ENCODE data around the gene PPP2R3B. TPM values are rescaled to one million over a fixed set of nuclear protein-coding genes. Genes with fewer than 3 reads are reported as not detected.

The PPP2R3B gene
- total and polyA plus RNA-seq, 2 of the 13 experiments (the other 11 are each of a cell fraction or from before 2014, with no cell fraction given): 17.0 to 21.4 TPM

DNA sequence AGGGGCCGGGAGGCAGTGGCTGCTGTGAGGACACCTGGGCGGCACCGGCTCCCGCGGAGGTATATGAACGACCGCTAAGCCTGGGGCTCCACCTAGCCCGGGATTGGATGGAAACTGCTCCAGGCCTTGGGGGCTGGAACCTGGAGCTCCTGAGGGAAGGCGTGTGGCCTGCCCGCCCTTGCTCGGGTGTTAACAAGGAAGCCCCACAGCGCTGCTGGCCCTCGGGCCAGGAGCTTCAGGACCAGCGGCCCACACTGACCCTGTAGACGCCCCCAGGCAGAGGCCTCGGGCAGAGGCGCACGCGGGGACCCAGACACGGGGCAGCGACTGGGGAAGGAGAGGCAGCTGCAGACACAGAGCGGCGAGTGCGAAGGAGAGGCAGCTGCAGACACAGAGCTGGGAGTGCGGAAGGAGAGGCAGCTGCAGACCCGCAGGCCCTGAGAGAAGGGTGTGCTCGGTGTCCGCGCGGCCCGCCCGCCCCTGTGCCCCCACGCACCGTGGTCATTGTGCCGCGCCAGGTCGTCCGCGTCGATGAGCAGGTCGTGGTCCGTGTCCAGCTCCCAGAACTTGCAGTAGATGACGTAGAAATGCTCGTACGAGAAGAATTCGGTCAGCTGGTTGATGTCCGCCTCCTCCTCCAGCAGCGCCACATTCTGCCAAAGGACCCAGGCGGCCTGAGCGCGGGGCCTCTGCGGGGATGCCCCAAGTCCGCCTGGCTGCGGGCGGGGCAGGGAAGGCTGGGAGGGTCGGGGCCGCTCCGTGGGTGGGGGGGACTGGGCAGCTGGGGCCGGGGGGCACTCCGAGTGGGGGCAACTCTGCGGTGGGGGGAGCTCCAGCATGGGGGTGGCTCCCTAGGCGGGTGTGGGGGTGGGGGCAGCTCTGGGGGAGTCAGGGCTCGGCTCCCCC lies 41.4 kb downstream of the PPP2R3B start:
- CTCF ChIA-PET (ENCODE audit: low intra/inter-chr PET ratio, low total read pairs): no interaction called here

GRCh38 chrX:344371-344901 lies 42.3 kb downstream of the PPP2R3B start:
- H3K36me3 ChIP-seq (replicated peaks in 1 of 2; ENCODE audit: control insufficient read depth in 1 of 2, insufficient read depth in 2 of 2, low read length in 2 of 2): peaks cover 0 to 7% of the 10 kb centered on the region in 2 experiments; a peak in 2 of 5 replicates
- H3K27me3 ChIP-seq (ENCODE audit: control insufficient read depth in 1 of 2, insufficient read depth in 2 of 2, low read length in 2 of 2): no peaks in the 10 kb centered on the region
- in situ Hi-C loops (cut with HindIII; ENCODE audit: extremely low pct_ligation_motif_present, low pct_unique_long_range_greater_than_20kb): no loop called here
- ChIA-PET CTCF (ENCODE audit: low intra/inter-chr PET ratio, low total read pairs) (no interaction called here), POLR2A (no interaction called here)
- intact Hi-C loops (cut with micrococcal nuclease; ENCODE audit: unreplicated experiment): no loop called here
- H3K9me3 ChIP-seq (ENCODE audit: low read length): no peaks in the 10 kb centered on the region
- no peak overlapping the region for H2AFZ ChIP-seq (ENCODE audit: low read length)
- H3K9ac ChIP-seq (ENCODE audit: insufficient read depth, low read depth, low read length): no peak overlapping the region
- no peak overlapping the region for H3K4me3 ChIP-seq (replicated peaks in 1 of 3; ENCODE audit: insufficient read depth in 1 of 3, low read depth in 2 of 3, low read length in 3 of 3)
- no peak overlapping the region for H3K4me2 ChIP-seq (ENCODE audit: low read depth, low read length)
- ATAC-seq (no peak), FAIRE-seq (no peak), DNase-seq (ENCODE audit: low spot score) (no peak)
- no peaks in the 10 kb centered on the region for H4K20me1 ChIP-seq (ENCODE audit: insufficient read depth, low read length)
- no TSS peak for BruUV-seq (replicated peaks)
- no peaks in the 10 kb centered on the region for H3K79me2 ChIP-seq (ENCODE audit: insufficient read depth, low read length)
- no peak overlapping the region for H3K27ac ChIP-seq (ENCODE audit: extremely low read length, insufficient read depth, low read length)
- 98% methylated on average over 35 of the region's 47 CpGs for WGBS (ENCODE audit: low lambda C conversion rate)
- 0 out of 2 replicates have a peak, but pooled peaks cover under 1% of the 10 kb centered on the region for H3K4me1 ChIP-seq (ENCODE audit: insufficient read depth, low read length)
- TF ChIP-seq, protein P1, sequence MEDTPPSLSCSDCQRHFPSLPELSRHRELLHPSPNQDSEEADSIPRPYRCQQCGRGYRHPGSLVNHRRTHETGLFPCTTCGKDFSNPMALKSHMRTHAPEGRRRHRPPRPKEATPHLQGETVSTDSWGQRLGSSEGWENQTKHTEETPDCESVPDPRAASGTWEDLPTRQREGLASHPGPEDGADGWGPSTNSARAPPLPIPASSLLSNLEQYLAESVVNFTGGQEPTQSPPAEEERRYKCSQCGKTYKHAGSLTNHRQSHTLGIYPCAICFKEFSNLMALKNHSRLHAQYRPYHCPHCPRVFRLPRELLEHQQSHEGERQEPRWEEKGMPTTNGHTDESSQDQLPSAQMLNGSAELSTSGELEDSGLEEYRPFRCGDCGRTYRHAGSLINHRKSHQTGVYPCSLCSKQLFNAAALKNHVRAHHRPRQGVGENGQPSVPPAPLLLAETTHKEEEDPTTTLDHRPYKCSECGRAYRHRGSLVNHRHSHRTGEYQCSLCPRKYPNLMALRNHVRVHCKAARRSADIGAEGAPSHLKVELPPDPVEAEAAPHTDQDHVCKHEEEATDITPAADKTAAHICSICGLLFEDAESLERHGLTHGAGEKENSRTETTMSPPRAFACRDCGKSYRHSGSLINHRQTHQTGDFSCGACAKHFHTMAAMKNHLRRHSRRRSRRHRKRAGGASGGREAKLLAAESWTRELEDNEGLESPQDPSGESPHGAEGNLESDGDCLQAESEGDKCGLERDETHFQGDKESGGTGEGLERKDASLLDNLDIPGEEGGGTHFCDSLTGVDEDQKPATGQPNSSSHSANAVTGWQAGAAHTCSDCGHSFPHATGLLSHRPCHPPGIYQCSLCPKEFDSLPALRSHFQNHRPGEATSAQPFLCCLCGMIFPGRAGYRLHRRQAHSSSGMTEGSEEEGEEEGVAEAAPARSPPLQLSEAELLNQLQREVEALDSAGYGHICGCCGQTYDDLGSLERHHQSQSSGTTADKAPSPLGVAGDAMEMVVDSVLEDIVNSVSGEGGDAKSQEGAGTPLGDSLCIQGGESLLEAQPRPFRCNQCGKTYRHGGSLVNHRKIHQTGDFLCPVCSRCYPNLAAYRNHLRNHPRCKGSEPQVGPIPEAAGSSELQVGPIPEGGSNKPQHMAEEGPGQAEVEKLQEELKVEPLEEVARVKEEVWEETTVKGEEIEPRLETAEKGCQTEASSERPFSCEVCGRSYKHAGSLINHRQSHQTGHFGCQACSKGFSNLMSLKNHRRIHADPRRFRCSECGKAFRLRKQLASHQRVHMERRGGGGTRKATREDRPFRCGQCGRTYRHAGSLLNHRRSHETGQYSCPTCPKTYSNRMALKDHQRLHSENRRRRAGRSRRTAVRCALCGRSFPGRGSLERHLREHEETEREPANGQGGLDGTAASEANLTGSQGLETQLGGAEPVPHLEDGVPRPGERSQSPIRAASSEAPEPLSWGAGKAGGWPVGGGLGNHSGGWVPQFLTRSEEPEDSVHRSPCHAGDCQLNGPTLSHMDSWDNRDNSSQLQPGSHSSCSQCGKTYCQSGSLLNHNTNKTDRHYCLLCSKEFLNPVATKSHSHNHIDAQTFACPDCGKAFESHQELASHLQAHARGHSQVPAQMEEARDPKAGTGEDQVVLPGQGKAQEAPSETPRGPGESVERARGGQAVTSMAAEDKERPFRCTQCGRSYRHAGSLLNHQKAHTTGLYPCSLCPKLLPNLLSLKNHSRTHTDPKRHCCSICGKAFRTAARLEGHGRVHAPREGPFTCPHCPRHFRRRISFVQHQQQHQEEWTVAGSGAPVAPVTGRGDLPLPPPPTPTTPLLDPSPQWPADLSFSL (CRISPR knock-in tag; IDR thresholded peaks at IDR 0.05): no peak
- TF ChIP-seq RNF219 (CRISPR knock-in tag; IDR thresholded peaks at IDR 0.05) (no peak), NONO (IDR thresholded peaks at IDR 0.05) (no peak), NONO (CRISPR knock-in tag; conservative IDR thresholded peaks at IDR 0.05) (no peak), ZNF143 (CRISPR knock-in tag; IDR thresholded peaks at IDR 0.05) (no peak)

More for the DNA sequence above, 41.4 kb downstream of the PPP2R3B start:
- ATAC-seq: no peak
- Histone ChIP-seq H3K4me2 (ENCODE audit: low read depth, low read length) (no peak overlapping the region), H3K4me3 (replicated peaks in 1 of 3; ENCODE audit: insufficient read depth in 1 of 3, low read depth in 2 of 3, low read length in 3 of 3) (no peak overlapping the region), H3K27ac (ENCODE audit: extremely low read length, insufficient read depth, low read length) (no peak overlapping the region), H3K4me1 (ENCODE audit: insufficient read depth, low read length) (0 out of 2 replicates have a peak, but pooled peaks cover 5% of the 10 kb centered on the region), H3K79me2 (ENCODE audit: insufficient read depth, low read length) (no peaks in the 10 kb centered on the region), H3K9me3 (ENCODE audit: low read length) (no peaks in the 10 kb centered on the region), H3K36me3 (replicated peaks in 1 of 2; ENCODE audit: control insufficient read depth in 1 of 2, insufficient read depth in 2 of 2, low read length in 2 of 2) (peaks cover 0 to 7% of the 10 kb centered on the region in 2 experiments; a peak in 2 of 5 replicates), H3K9ac (ENCODE audit: insufficient read depth, low read depth, low read length) (no peak overlapping the region), H4K20me1 (ENCODE audit: insufficient read depth, low read length) (no peaks in the 10 kb centered on the region), H3K27me3 (ENCODE audit: control insufficient read depth in 1 of 2, insufficient read depth in 2 of 2, low read length in 2 of 2) (no peaks in the 10 kb centered on the region), H2AFZ (ENCODE audit: low read length) (no peak overlapping the region)
- in situ Hi-C loops (cut with HindIII; ENCODE audit: extremely low pct_ligation_motif_present, low pct_unique_long_range_greater_than_20kb): no loop called here
- no peak for TF ChIP-seq KDM6A (CRISPR knock-in tag; IDR thresholded peaks at IDR 0.05; ENCODE audit: low read depth)
- TF ChIP-seq AHR (CRISPR knock-in tag; IDR thresholded peaks at IDR 0.05): no peak
- no peak for TF ChIP-seq POGZ (CRISPR knock-in tag; IDR thresholded peaks at IDR 0.05)
- TF ChIP-seq RAD21 (CRISPR knock-in tag; IDR thresholded peaks at IDR 0.05): no peak
- TF ChIP-seq HOXA5 (CRISPR knock-in tag; IDR thresholded peaks at IDR 0.05): no peak
- no peak for TF ChIP-seq IRX3 (CRISPR knock-in tag; IDR thresholded peaks at IDR 0.05; ENCODE audit: borderline replicate concordance, low read depth)
- no peak for TF ChIP-seq GATAD1 (CRISPR knock-in tag; IDR thresholded peaks at IDR 0.05)
- TF ChIP-seq RARG (CRISPR knock-in tag; IDR thresholded peaks at IDR 0.05; ENCODE audit: low read depth): no peak
- TF ChIP-seq SRY (CRISPR knock-in tag; IDR thresholded peaks at IDR 0.05): no peak
- 93% methylated on average over 46 of the region's 63 CpGs for WGBS (ENCODE audit: low lambda C conversion rate)
- DNase-seq (ENCODE audit: low spot score): no peak
- POLR2A ChIA-PET: no interaction called here
- intact Hi-C loops (cut with micrococcal nuclease; ENCODE audit: unreplicated experiment): no loop called here
- no peak for FAIRE-seq
- BruUV-seq (replicated peaks): no TSS peak

Data from HepG2 (cell line).